ENCODE data around the gene VENTX.
A peak's percentile ranks its signal among the peaks of the same experiment; 100 is the strongest.

The VENTX gene

DNA sequence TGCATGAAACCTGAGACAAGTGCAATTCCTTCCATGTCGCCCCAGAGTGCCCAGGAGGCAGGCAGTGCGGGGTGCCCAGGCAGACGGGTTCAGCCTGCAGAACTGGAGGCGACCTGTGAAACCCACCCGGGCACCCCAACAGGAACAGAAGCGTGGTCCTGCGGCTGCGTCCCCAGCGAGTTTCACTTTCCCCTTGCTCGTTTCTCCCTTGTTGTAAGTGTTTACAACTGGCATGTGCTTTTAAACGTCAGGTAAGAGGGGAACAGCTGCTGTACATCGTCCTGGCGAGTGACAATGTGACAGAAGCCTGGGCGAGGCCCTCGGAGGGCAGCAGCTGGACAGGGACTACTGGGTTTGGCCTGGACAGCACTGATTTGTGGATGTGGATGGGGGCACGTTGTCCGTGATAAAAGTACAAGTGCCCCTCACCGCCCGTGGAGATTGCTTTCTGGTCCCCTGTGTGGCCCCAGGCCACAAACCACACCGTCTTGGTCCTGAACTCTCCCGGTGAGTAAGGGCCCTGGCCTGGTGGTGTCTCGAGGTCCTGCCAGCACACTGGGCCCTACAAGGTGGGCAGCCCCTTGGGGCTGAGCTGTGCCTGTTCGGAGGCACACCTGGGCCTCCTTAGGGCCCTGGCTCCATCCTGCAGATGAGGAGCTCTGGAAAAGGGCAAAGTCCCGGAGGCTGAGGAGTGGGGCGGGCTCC, 4.0 kb downstream of the VENTX start:
- no peaks in the 10 kb centered on the region for H3K9me3 Mint-ChIP-seq
- peaks cover 4% of the 10 kb centered on the region for H3K36me3 Mint-ChIP-seq (ENCODE audit: insufficient read depth)
- peak overlapping the region; percentile 82 to 87 for H3K4me3 Mint-ChIP-seq
- DNase-seq (peak in 1 of 3 experiments; percentile 21), ATAC-seq (replicated peaks) (peak; percentile 60)
- H3K27me3 Mint-ChIP-seq = peaks cover 33 to 77% of the 10 kb centered on the region in 2 donors
- no peak overlapping the region for H3K27ac Mint-ChIP-seq
- H3K4me1 Mint-ChIP-seq (ENCODE audit: low read depth in 2 of 2) = peaks cover 16 to 21% of the 10 kb centered on the region in 2 donors

GRCh38 chr10:133242611-133243356, 5.1 kb downstream of the VENTX start:
- peaks cover 38 to 77% of the 10 kb centered on the region in 2 donors for H3K27me3 Mint-ChIP-seq
- no peaks in the 10 kb centered on the region for H3K9me3 Mint-ChIP-seq
- no peak for ATAC-seq (replicated peaks)
- peak overlapping the region in 1 of 2 donors; percentile 57 for H3K27ac Mint-ChIP-seq
- H3K36me3 Mint-ChIP-seq (ENCODE audit: insufficient read depth) = peaks cover 4% of the 10 kb centered on the region
- peak overlapping the region; percentile 66 to 87 for H3K4me3 Mint-ChIP-seq
- H3K4me1 Mint-ChIP-seq (ENCODE audit: low read depth in 2 of 2) = peaks cover 16 to 20% of the 10 kb centered on the region in 2 donors
- DNase-seq = no peak

DNA sequence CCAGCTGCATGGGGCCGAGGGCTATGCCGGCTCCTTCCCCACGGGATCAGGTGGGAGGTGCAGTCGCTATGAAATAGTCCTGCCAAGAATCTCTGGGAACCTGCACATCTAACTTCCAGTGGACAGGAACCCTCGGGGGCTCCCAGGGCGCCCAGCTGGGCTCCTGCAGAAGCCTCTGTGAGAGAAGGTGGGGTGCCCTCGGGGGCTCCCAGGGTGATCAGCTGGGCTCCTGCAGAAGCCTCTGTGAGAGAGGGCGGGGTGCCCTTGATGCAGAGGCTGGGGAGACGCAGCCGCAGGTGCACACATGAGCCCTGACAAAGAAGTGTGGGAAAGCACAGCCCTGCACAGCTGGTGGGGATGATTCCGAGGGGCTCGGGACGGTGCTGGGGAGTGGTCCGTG, 5.9 kb downstream of the VENTX start:
- Mint-ChIP-seq H3K27ac (no peak overlapping the region), H3K4me3 (no peak overlapping the region), H3K27me3 (peaks cover 35 to 73% of the 10 kb centered on the region in 2 donors), H3K36me3 (ENCODE audit: insufficient read depth) (peaks cover 4% of the 10 kb centered on the region), H3K4me1 (ENCODE audit: low read depth in 2 of 2) (peaks cover 16 to 20% of the 10 kb centered on the region in 2 donors), H3K9me3 (no peaks in the 10 kb centered on the region)
- DNase-seq (no peak), ATAC-seq (replicated peaks) (no peak)

- Mint-ChIP-seq H3K27ac (no peak overlapping the region), H3K36me3 (ENCODE audit: insufficient read depth) (peaks cover 4% of the 10 kb centered on the region), H3K4me3 (no peak overlapping the region), H3K27me3 (peaks cover 29 to 61% of the 10 kb centered on the region in 2 donors), H3K9me3 (no peaks in the 10 kb centered on the region), H3K4me1 (ENCODE audit: low read depth in 2 of 2) (peaks cover 18 to 20% of the 10 kb centered on the region in 2 donors)
- DNase-seq (no peak), ATAC-seq (replicated peaks) (no peak)
Measured at GRCh38 chr10:133245439-133246235, 8.0 kb downstream of the VENTX start.

GRCh38 chr10:133246236-133246626, 8.6 kb downstream of the VENTX start:
- Mint-ChIP-seq H3K27me3 (peaks cover 23 to 55% of the 10 kb centered on the region in 2 donors), H3K4me1 (ENCODE audit: low read depth in 2 of 2) (peaks cover 14% of the 10 kb centered on the region in 2 donors), H3K27ac (no peak overlapping the region), H3K36me3 (ENCODE audit: insufficient read depth) (peaks cover 4% of the 10 kb centered on the region), H3K4me3 (no peak overlapping the region), H3K9me3 (no peaks in the 10 kb centered on the region)
- no peak for ATAC-seq (replicated peaks)
- DNase-seq = no peak

DNA sequence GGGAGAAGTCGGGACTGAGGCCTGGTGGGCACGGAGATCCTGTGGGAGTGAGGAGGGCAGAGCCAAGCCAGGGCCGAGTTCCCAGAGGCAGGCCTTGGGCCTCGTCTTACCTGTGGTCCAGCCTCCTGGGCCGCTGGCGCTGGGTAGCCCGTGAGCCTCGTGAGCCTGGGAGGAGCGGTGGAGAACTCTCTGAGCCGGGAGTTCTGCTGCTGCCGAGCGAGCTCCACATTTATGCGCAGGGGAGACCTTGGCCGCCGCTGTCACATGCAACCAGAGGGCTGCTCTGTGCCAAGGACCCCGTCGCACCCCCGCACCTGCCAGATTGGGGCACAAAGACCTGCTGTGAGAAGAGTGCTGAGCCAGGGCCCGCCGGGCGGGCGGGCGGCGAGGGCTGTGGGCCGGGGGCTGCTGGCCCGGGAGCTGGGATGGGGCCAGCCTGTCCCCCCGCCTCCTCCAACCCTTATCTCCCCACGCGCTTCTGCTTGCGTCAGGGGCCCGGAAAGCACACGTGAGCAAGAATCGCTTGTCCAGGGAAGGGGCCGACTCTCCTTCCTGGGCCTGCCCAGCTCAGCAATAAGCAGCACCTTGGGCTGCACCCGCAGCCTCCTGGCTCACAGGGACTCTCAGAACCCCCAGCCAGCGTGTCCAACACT, 10.2 kb downstream of the VENTX start:
- Mint-ChIP-seq H3K27me3 (peaks cover 12 to 39% of the 10 kb centered on the region in 2 donors), H3K4me3 (no peak overlapping the region), H3K36me3 (ENCODE audit: insufficient read depth) (no peaks in the 10 kb centered on the region), H3K27ac (peak overlapping the region in 1 of 2 donors; percentile 32), H3K4me1 (ENCODE audit: low read depth in 2 of 2) (peaks cover 3 to 4% of the 10 kb centered on the region in 2 donors), H3K9me3 (no peaks in the 10 kb centered on the region)
- ATAC-seq (replicated peaks) (no peak), DNase-seq (no peak)

DNA sequence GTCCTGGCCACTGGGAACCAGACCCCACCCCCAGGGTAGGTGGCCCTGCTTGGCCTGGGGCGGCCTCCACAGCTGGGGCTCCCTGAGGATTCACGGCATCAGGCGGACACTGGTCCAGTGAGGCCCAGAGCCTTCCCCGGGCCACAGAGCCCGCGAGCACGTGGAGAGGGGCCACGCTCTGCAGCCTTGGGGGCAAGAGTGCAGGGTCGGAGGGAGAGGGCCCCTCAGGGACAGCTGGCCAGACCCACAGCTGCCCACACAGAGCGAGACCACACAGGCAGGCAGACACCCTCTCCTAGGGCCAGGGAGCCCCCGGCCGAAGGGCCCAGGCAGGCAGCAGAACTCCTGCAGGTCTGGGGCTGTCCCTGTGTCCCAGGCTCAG, 10.7 kb downstream of the VENTX start:
- no peaks in the 10 kb centered on the region for H3K9me3 Mint-ChIP-seq
- peaks cover 3 to 4% of the 10 kb centered on the region in 2 donors for H3K4me1 Mint-ChIP-seq (ENCODE audit: low read depth in 2 of 2)
- H3K27ac Mint-ChIP-seq = no peak overlapping the region
- no peak overlapping the region for H3K4me3 Mint-ChIP-seq
- no peak for ATAC-seq (replicated peaks)
- no peak for DNase-seq
- peaks cover 12 to 34% of the 10 kb centered on the region in 2 donors for H3K27me3 Mint-ChIP-seq
- no peaks in the 10 kb centered on the region for H3K36me3 Mint-ChIP-seq (ENCODE audit: insufficient read depth)

- Mint-ChIP-seq H3K27me3 (peaks cover 12 to 25% of the 10 kb centered on the region in 2 donors), H3K9me3 (no peaks in the 10 kb centered on the region), H3K27ac (no peak overlapping the region), H3K4me3 (no peak overlapping the region), H3K36me3 (ENCODE audit: insufficient read depth) (no peaks in the 10 kb centered on the region), H3K4me1 (ENCODE audit: low read depth in 2 of 2) (peaks cover 3 to 4% of the 10 kb centered on the region in 2 donors)
- ATAC-seq (replicated peaks) (no peak), DNase-seq (no peak)
Measured at GRCh38 chr10:133249094-133249780, 11.6 kb downstream of the VENTX start.

GRCh38 chr10:133249975-133250754, 12.5 kb downstream of the VENTX start:
- Mint-ChIP-seq H3K36me3 (ENCODE audit: insufficient read depth) (no peaks in the 10 kb centered on the region), H3K4me3 (no peak overlapping the region), H3K27me3 (peaks cover 12 to 21% of the 10 kb centered on the region in 2 donors), H3K4me1 (ENCODE audit: low read depth in 2 of 2) (peaks cover 3 to 4% of the 10 kb centered on the region in 2 donors), H3K9me3 (no peaks in the 10 kb centered on the region), H3K27ac (peak overlapping the region; percentile 4 to 22)
- ATAC-seq (replicated peaks) = no peak
- no peak for DNase-seq

GRCh38 chr10:133251388-133252222, 13.9 kb downstream of the VENTX start:
- no peaks in the 10 kb centered on the region for H3K9me3 Mint-ChIP-seq
- no peak for DNase-seq
- H3K27ac Mint-ChIP-seq = no peak overlapping the region
- H3K4me1 Mint-ChIP-seq (ENCODE audit: low read depth in 2 of 2) = peaks cover 3 to 4% of the 10 kb centered on the region in 2 donors
- no peak for ATAC-seq (replicated peaks)
- peaks cover 12 to 18% of the 10 kb centered on the region in 2 donors for H3K27me3 Mint-ChIP-seq
- H3K36me3 Mint-ChIP-seq (ENCODE audit: insufficient read depth) = no peaks in the 10 kb centered on the region
- H3K4me3 Mint-ChIP-seq = no peak overlapping the region

DNA sequence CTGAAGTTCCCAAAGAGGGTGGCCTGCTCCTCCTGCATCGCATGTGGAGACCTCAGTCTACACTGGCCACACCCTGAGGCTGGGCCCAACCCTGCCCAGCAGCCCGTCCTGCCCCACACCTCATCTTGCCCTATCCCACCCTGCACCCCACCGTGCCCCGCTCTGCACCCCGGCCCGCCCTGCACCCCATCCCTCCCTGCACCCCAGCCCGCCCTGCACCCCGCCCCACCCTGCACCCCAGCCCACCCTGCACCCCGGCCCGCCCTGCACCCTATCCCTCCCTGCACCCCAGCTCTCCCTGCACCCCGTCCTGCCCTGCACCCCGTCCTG, 14.5 kb downstream of the VENTX start:
- no peak overlapping the region for H3K4me3 Mint-ChIP-seq
- no peaks in the 10 kb centered on the region for H3K9me3 Mint-ChIP-seq
- H3K27me3 Mint-ChIP-seq = peaks cover 9 to 13% of the 10 kb centered on the region in 2 donors
- H3K27ac Mint-ChIP-seq = no peak overlapping the region
- DNase-seq = no peak
- H3K4me1 Mint-ChIP-seq (ENCODE audit: low read depth in 2 of 2) = peaks cover under 1 to 4% of the 10 kb centered on the region in 2 donors
- ATAC-seq (replicated peaks) = no peak
- H3K36me3 Mint-ChIP-seq (ENCODE audit: insufficient read depth) = no peaks in the 10 kb centered on the region
